ENCODE data around the gene SLC44A1. TPM values are rescaled to one million over a fixed set of nuclear protein-coding genes. Genes with fewer than 3 reads are reported as not detected.

The SLC44A1 gene
- total and polyA plus RNA-seq, 2 of the 13 experiments (the other 11 are each of a cell fraction or from before 2014, with no cell fraction given): 21.4 to 40.8 TPM

- peak; percentile 42; the same call in 1 of the 2 replicates for TF ChIP-seq ZFX (CRISPR knock-in tag; IDR thresholded peaks at IDR 0.05; ENCODE audit: low read depth)
- TF ChIP-seq MTA1 (CRISPR knock-in tag; IDR thresholded peaks at IDR 0.05; ENCODE audit: borderline replicate concordance): no peak
- 0 out of 2 replicates have a peak, but pooled peaks have one; percentile 39 for TF ChIP-seq NR2C2 (CRISPR knock-in tag; IDR thresholded peaks at IDR 0.05; ENCODE audit: borderline replicate concordance)
- no peak for TF ChIP-seq RFX5 (IDR thresholded peaks at IDR 0.05; ENCODE audit: low read depth, low read length)
- TF ChIP-seq ZNF841 (CRISPR knock-in tag; IDR thresholded peaks at IDR 0.05; ENCODE audit: borderline replicate concordance): no peak
- no peak for TF ChIP-seq SIN3B (IDR thresholded peaks at IDR 0.05; ENCODE audit: low read length)
- TF ChIP-seq, protein P1, sequence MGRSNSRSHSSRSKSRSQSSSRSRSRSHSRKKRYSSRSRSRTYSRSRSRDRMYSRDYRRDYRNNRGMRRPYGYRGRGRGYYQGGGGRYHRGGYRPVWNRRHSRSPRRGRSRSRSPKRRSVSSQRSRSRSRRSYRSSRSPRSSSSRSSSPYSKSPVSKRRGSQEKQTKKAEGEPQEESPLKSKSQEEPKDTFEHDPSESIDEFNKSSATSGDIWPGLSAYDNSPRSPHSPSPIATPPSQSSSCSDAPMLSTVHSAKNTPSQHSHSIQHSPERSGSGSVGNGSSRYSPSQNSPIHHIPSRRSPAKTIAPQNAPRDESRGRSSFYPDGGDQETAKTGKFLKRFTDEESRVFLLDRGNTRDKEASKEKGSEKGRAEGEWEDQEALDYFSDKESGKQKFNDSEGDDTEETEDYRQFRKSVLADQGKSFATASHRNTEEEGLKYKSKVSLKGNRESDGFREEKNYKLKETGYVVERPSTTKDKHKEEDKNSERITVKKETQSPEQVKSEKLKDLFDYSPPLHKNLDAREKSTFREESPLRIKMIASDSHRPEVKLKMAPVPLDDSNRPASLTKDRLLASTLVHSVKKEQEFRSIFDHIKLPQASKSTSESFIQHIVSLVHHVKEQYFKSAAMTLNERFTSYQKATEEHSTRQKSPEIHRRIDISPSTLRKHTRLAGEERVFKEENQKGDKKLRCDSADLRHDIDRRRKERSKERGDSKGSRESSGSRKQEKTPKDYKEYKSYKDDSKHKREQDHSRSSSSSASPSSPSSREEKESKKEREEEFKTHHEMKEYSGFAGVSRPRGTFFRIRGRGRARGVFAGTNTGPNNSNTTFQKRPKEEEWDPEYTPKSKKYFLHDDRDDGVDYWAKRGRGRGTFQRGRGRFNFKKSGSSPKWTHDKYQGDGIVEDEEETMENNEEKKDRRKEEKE (IDR thresholded peaks at IDR 0.05): no peak
- TF ChIP-seq ONECUT2 (CRISPR knock-in tag; IDR thresholded peaks at IDR 0.05): no peak
- peak; percentile 58; the same call in 1 of the 2 replicates for TF ChIP-seq ZFP36L1 (CRISPR knock-in tag; IDR thresholded peaks at IDR 0.05)
- peak; percentile 88; the same call in 1 of the 2 replicates for TF ChIP-seq FOXJ3 (CRISPR knock-in tag; IDR thresholded peaks at IDR 0.05; ENCODE audit: borderline replicate concordance)
- TF ChIP-seq, protein P2, sequence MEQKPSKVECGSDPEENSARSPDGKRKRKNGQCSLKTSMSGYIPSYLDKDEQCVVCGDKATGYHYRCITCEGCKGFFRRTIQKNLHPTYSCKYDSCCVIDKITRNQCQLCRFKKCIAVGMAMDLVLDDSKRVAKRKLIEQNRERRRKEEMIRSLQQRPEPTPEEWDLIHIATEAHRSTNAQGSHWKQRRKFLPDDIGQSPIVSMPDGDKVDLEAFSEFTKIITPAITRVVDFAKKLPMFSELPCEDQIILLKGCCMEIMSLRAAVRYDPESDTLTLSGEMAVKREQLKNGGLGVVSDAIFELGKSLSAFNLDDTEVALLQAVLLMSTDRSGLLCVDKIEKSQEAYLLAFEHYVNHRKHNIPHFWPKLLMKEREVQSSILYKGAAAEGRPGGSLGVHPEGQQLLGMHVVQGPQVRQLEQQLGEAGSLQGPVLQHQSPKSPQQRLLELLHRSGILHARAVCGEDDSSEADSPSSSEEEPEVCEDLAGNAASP (CRISPR knock-in tag; IDR thresholded peaks at IDR 0.05; ENCODE audit: borderline replicate concordance): 0 out of 2 replicates have a peak, but pooled peaks have one; percentile 42
- TF ChIP-seq RBFOX2 (IDR thresholded peaks at IDR 0.05; ENCODE audit: low read depth, low read length): no peak
- peak in 1 of 2 experiments; percentile 15; a peak in 1 of 4 replicates for TF ChIP-seq HMGXB4 (CRISPR knock-in tag; IDR thresholded peaks at IDR 0.05; ENCODE audit: borderline replicate concordance in 1 of 2, low read depth in 1 of 2)
- TF ChIP-seq ZNF484 (CRISPR knock-in tag; IDR thresholded peaks at IDR 0.05; ENCODE audit: borderline replicate concordance, low read depth): no peak
- peak; percentile 59; the same call in 1 of the 2 replicates for TF ChIP-seq TGIF2 (CRISPR knock-in tag; IDR thresholded peaks at IDR 0.05)
- TF ChIP-seq GABPB1 (CRISPR knock-in tag; IDR thresholded peaks at IDR 0.05): peak; percentile 17; the same call in 1 of the 2 replicates
- no peak for TF ChIP-seq GLI4 (CRISPR knock-in tag; IDR thresholded peaks at IDR 0.05; ENCODE audit: borderline replicate concordance)
- TF ChIP-seq ZGPAT (CRISPR knock-in tag; IDR thresholded peaks at IDR 0.05): peak; percentile 88
- TF ChIP-seq, protein P3, sequence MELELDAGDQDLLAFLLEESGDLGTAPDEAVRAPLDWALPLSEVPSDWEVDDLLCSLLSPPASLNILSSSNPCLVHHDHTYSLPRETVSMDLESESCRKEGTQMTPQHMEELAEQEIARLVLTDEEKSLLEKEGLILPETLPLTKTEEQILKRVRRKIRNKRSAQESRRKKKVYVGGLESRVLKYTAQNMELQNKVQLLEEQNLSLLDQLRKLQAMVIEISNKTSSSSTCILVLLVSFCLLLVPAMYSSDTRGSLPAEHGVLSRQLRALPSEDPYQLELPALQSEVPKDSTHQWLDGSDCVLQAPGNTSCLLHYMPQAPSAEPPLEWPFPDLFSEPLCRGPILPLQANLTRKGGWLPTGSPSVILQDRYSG (CRISPR knock-in tag; IDR thresholded peaks at IDR 0.05): no peak
- TF ChIP-seq, protein P4, sequence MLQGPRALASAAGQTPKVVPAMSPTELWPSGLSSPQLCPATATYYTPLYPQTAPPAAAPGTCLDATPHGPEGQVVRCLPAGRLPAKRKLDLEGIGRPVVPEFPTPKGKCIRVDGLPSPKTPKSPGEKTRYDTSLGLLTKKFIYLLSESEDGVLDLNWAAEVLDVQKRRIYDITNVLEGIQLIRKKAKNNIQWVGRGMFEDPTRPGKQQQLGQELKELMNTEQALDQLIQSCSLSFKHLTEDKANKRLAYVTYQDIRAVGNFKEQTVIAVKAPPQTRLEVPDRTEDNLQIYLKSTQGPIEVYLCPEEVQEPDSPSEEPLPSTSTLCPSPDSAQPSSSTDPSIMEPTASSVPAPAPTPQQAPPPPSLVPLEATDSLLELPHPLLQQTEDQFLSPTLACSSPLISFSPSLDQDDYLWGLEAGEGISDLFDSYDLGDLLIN (CRISPR knock-in tag; IDR thresholded peaks at IDR 0.05; ENCODE audit: borderline replicate concordance): no peak
Measured at GRCh38 chr9:105291422-105291859, 47.0 kb downstream of the SLC44A1 start (continued).
